Parathyroid adenoma (tissue), 2 donors: ENCODE data around the gene VSTM2L.

ENCODE experiments used
- H2AFZ ChIP-seq: fragments of 300-600 bp; sonication (generic); one replicate; pipeline ENCODE4 v1.7.0; 2017; ENCODE audit warnings: antibody characterized with exemption, mild to moderate bottlenecking
- H3K27ac ChIP-seq: fragments of 300-600 bp; sonication (generic); one replicate; pipeline ENCODE4 v1.7.0; 2017
- H3K27me3 ChIP-seq: fragments of 300-600 bp; sonication (generic); one replicate; pipeline ENCODE4 v1.7.0; 2017; ENCODE audit warnings: low read length; ENCODE audit not compliant: control insufficient read depth, insufficient read depth
- H3K36me3 ChIP-seq: fragments of 300-600 bp; sonication (generic); one replicate; pipeline ENCODE4 v1.7.0; 2017; ENCODE audit warnings: low read length; ENCODE audit not compliant: control insufficient read depth, insufficient read depth
- H3K4me1 ChIP-seq: fragments of 300-600 bp; sonication (generic); one replicate; pipeline ENCODE4 v1.7.0; 2017; ENCODE audit warnings: control low read depth
- H3K4me2 ChIP-seq: fragments of 300-600 bp; sonication (generic); one replicate; pipeline ENCODE4 v1.7.0; 2017; ENCODE audit warnings: low read length
- H3K4me3 ChIP-seq: fragments of 300-600 bp; sonication (generic); one replicate; pipeline ENCODE4 v1.7.0; 2017; ENCODE audit warnings: low read depth, low read length
- H3K79me2 ChIP-seq: fragments of 300-600 bp; sonication (generic); one replicate; pipeline ENCODE4 v1.7.0; 2017; ENCODE audit warnings: control low read depth
- H3K9ac ChIP-seq: fragments of 300-600 bp; sonication (generic); one replicate; pipeline ENCODE4 v1.7.0; 2017; ENCODE audit warnings: mild to moderate bottlenecking
- H3K9me3 ChIP-seq: fragments of 300-600 bp; sonication (generic); one replicate; pipeline ENCODE4 v1.7.0; 2017; ENCODE audit warnings: low read length; ENCODE audit not compliant: control insufficient read depth
- CTCF ChIP-seq: fragments of 300-600 bp; sonication (generic); IDR thresholded peaks from one replicate; pipeline ENCODE4 v1.7.0; 2017; ENCODE audit warnings: antibody characterized with exemption, mild to moderate bottlenecking
- donor health status: primary hyperparathyroidism.

VSTM2L gene

GRCh38 chr20:37981568-37981967 lies 78.6 kb downstream of the VSTM2L start:
- Histone ChIP-seq H3K79me2 (no peaks in the 10 kb centered on the region), H3K4me3 (no peak overlapping the region), H3K27ac (no peak overlapping the region), H3K36me3 (no peaks in the 10 kb centered on the region), H3K9ac (no peak overlapping the region), H2AFZ (no peak overlapping the region), H3K4me1 (no peaks in the 10 kb centered on the region), H3K9me3 (no peaks in the 10 kb centered on the region), H3K4me2 (no peak overlapping the region), H3K27me3 (peaks cover 4% of the 10 kb centered on the region)
- TF ChIP-seq CTCF = no peak

- Histone ChIP-seq H3K4me1 (no peaks in the 10 kb centered on the region), H3K9me3 (no peaks in the 10 kb centered on the region), H3K4me2 (no peak overlapping the region), H3K36me3 (no peaks in the 10 kb centered on the region), H3K4me3 (no peak overlapping the region), H3K27ac (no peak overlapping the region), H3K27me3 (peaks cover 4% of the 10 kb centered on the region), H3K9ac (no peak overlapping the region), H2AFZ (no peak overlapping the region), H3K79me2 (no peaks in the 10 kb centered on the region)
- no peak for TF ChIP-seq CTCF
Measured at GRCh38 chr20:37983286-37983685, 80.4 kb downstream of the VSTM2L start.

GRCh38 chr20:37984018-37984785 lies 81.3 kb downstream of the VSTM2L start:
- Histone ChIP-seq H3K4me1 (no peaks in the 10 kb centered on the region), H3K79me2 (no peaks in the 10 kb centered on the region), H3K4me3 (no peak overlapping the region), H3K27ac (no peak overlapping the region), H3K36me3 (no peaks in the 10 kb centered on the region), H3K4me2 (no peak overlapping the region), H2AFZ (no peak overlapping the region), H3K9ac (no peak overlapping the region), H3K27me3 (peaks cover 4% of the 10 kb centered on the region), H3K9me3 (no peaks in the 10 kb centered on the region)
- no peak for TF ChIP-seq CTCF

- no peak for TF ChIP-seq CTCF
- no peak overlapping the region for H3K4me2 ChIP-seq
- H3K36me3 ChIP-seq = no peaks in the 10 kb centered on the region
- H3K4me1 ChIP-seq = no peaks in the 10 kb centered on the region
- H3K27ac ChIP-seq = no peak overlapping the region
- no peaks in the 10 kb centered on the region for H3K9me3 ChIP-seq
- no peaks in the 10 kb centered on the region for H3K27me3 ChIP-seq
- no peaks in the 10 kb centered on the region for H3K79me2 ChIP-seq
- no peak overlapping the region for H3K9ac ChIP-seq
- no peak overlapping the region for H2AFZ ChIP-seq
- no peak overlapping the region for H3K4me3 ChIP-seq
Measured at GRCh38 chr20:37986044-37986858, 83.3 kb downstream of the VSTM2L start.
